ELF-1 (cell line): ENCODE measurements around the gene CRYGN.

ENCODE experiments used
- DNase-seq: peaks from one replicate; pipeline ENCODE4 v3.0.0-alpha.2; 2016; ENCODE audit warnings: low read depth, low spot score

Gene CRYGN

DNA sequence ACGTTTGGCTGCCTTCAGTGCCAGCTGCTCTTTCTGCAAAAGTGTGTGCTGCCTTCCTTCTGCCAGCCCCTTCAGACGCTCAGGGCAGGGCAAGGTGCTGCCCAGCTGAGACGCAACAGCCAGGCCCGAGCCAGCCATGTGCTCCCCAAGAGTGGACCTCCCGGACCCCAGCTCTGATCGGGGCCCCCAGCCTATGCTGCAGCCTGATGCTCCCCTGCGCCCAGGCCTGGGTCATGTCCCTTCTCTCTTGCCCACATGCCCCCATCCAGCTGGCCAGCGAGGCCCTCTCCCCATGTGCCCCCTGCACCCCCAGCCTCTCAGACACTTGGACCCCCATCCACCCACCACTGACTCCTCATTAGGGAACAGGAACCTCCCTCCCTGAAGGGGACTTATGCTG, 47.9 kb downstream of the CRYGN start:
- no peak for DNase-seq

- DNase-seq = no peak
Measured at GRCh38 chr7:151391358-151391730, 48.6 kb downstream of the CRYGN start.

- DNase-seq = no peak
Measured at GRCh38 chr7:151390598-151391357, 49.2 kb downstream of the CRYGN start.

DNA sequence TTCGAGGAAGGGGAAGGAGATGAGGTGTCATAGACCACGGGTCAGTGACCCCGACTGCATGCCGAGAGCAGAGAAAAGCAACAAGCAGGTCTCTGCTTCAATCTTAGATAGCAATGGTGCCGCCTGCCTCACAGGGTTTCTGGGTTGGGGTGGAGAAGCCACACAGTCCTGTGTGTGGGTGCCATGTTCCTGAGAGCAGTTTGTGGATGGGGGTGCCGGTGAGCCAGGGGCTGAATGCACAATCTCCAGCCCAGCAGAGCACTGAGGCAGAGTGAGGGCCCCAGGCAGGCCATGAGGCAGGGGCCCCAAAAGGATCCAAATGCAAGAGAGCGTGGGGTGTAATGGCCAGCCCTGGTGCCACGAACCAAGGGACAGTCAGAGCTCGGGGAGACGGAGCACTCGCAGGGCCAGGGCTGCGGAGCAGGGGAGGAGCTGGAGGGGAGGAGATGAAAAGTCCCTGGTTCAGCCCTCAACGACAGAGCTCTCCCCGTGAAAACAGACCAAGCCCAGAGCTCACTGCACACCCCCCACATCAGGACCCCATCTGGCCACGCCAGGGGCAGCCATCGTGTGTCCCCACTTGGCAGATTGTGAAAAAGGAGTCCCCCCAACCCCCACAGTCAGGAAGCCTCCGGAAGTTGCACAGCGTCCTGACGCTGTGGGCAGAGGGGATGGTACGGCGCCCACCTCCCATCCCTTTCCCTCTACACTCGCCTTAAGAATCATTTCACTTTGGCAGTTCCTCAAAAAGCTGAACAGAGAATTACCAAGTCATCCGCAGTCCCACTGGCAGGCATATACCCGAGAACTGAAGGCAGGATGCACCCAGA, 50.0 kb downstream of the CRYGN start:
- no peak for DNase-seq

GRCh38 chr7:151389096-151389767, 50.7 kb downstream of the CRYGN start:
- DNase-seq = no peak

DNA sequence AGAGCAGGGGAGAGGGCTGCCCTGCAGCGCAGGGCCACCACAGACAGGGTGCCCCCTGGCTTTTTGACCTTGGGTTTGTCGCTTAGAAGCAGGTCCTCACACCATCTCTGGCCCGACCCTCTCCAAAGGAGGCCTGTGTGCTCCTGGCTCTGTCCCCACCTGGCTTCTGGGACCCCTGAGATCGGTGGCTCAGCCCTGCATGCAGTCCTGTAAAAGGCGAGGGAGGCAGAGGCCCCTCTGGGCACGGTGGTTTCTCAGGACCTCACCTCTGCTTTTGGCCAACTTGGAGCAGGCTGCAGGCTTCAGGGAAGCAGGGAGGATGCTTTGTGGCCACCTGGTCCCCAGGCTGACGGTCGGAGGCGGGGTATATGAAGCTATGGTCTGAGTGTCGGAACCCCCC, 51.5 kb downstream of the CRYGN start:
- DNase-seq = no peak

DNA sequence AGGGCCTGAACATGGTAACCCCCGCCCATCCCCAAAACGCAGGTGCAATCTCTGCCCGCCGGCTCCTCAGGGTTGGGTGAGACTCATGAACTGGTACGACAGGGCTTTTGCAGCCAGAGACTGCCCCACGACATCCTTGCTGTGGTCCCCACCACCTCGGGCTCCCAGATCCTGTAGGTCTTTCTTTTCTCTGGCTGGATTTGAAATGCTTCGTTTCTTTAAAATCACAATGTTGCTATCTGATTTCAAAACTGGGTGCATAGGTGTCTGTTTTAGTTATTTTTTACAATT, 52.0 kb downstream of the CRYGN start:
- DNase-seq = no peak

DNA sequence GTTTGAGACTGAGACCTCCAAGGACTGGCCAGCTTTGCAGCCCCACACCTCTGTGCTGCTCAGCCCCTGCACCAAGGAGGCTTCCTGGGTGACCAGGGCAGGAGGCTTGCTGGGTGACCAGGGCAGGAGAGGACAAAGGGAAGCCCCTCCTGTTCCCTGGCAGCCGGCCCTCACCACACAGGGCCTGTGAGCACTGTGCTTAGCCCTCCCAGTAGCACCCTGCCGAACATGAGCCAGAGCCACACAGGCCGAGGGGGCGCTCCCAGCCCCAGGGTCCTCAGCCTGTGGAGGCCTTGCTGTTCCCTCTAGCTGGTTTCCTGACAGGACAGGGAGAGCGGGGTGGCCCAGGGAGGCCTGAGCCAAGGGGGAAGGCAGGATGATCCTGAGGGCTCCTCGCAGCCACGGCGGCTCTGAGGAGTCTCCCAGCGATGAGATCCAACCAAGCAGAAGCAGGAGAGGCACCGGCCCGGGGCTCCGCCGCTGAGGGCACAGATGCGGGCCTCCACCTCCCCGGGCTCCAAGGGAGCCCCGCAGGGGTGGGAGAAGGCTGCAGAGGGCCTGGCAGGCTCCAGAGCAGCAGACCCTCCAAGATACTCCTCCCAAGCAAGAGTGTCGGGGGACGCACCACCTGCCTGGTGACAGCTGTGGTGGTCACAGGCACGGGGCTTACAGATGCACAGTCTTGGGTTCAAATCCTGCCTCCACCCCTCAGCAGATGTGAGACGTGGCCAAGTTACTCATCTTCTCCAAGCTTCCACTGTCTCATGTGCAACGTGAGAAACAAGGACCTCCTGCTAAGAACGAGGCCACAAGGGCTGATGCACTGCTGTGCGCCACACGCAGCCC, 52.6 kb downstream of the CRYGN start:
- DNase-seq = no peak

GRCh38 chr7:151386301-151387160, 53.4 kb downstream of the CRYGN start:
- DNase-seq = no peak

DNA sequence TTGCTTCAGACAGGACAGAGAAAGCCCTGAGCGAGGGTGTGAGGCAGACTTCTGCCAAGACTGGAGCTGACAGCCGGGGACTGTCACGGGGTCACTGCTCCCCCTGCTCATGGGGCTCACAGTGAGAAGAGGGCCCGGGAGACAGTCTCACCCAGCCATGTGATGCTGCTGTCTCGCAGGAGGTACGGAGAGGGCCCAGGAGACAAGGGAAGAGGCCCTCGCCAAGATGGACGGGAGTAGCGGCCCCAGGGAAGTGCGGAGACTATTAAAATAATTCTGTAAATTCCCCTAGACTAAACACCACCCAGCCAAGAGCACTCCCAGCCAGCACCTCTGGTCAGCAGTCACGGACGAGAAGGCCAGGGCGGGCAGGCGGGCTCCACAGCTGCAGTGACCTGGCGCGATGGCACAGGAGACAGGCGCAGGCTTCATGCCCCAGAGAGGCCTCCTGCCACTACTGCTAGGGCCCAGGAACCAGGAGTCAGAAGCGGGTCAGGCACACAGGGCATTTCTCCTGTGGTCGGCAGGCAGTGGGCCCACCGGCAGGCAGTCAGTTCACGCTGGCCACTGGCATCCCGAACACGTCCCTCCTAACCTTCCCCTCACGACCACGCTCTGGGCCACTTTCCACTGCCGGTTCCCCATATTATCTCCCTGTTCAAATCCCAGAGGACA, 54.2 kb downstream of the CRYGN start:
- DNase-seq = no peak

DNA sequence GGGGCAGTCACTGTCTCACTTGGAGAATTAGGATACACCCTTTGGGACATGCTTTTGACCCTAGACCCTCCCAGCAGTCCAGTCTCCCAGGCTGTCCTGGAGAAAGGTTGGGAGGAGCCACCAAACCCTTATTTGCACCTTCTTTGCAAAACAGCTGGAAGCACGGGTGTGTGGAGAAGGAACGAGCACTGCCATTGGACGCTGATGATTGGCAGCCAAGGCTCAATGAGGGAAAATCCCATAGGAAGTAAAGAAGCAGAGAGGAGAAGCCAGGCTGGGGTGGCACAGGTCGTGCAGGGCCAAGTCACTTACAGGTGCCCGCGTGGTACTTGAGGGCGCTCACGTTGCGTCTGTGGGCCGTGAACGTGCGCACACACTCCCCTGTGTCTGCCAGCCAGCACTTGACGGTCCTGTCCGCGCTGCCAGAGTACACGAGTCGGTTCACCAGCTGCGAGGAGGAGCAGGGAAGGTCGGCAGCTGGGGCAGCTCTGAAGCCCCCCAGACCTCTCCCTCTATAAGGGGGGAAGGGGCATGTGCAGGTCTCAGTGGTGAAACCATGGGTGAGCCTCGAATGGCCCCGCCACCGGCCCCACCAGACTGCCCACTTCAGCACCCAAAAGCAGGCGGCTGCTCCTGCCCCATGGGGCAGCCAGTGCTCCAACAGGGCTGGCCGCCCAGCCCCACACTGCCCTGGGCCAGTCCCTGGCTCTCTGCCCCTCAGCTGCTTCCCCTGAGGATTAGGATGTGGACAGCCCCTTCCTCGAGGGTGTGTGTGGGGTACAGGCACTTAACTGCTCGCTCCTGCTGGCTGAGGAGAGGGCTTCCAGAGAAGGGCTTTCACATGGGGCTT, 54.9 kb downstream of the CRYGN start:
- no peak for DNase-seq

GRCh38 chr7:151384352-151384697, 55.6 kb downstream of the CRYGN start:
- DNase-seq = no peak

GRCh38 chr7:151383638-151384351, 56.1 kb downstream of the CRYGN start:
- no peak for DNase-seq

DNA sequence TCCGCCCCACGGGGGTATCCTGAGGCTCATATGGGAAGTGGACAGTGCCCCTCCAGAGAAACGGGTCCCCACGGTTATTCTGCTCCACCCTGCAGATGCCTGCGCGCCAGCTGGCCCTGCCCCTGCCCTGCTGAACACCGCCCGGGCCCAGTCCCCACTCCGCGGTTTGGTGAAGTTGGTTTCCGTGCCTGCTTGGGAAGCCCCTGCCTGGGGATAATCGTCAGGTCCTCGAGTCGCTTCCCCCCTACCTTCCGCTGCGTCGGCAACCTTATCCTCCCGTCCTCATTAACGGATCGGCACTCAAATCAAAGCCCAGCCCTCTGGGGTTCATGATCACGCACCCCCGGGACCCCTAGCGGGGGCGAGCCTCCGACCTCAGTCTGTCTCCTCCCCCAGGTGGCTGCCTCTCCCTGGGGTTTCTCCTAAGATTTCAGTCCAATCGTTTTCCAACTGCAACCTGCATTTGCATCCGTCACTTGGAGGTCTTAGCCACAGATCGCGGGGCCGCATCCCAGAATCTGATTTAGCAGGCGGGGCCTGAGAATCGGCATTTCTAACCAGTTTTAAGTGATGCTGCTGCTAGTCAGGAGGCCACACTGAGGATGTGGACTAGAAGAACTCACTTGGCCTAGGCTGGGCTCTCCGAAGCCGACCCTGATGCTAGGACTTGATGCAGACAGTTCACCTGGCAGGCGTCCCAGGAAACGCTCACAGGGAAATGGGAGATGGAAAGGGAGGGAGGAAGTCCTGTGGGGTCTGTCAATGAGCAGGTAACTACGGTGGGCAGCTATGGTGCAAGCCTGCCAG, 57.7 kb downstream of the CRYGN start:
- no peak for DNase-seq

- peak; percentile 49 for DNase-seq
Measured at GRCh38 chr7:151381348-151382078, 58.4 kb downstream of the CRYGN start.

DNA sequence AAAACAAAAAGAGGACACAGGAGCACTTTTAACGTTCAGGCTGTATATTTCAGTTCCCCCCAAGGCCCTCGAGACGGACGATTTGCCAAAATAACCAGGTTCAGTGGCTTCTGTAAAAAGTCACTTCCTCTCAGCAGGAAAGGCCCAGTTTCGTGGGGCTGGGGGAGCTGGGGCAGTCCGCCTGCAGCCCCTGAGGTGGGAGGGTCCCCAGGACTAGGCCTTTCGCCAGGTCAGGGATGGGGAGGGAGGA, 58.9 kb downstream of the CRYGN start:
- DNase-seq = no peak
